Smooth muscle cell (in vitro differentiated cells): ENCODE results near the gene BPIFB4. TPM values are rescaled to one million over a fixed set of nuclear protein-coding genes. Genes with fewer than 3 reads are reported as not detected.

Experiments used
- DNase-seq: peaks from one replicate; lab custom pipeline; 2025; ENCODE audit not compliant: unreplicated experiment; lab: John Stamatoyannopoulos, UW
- H2AFZ ChIP-seq: fragments of 200-600 bp; sonication (generic); 2 replicates; pipeline ENCODE4 v1.6.0; 2016; ENCODE audit warnings: antibody characterized with exemption, low read depth, mild to moderate bottlenecking
- H3F3A ChIP-seq: fragments of 200-600 bp; sonication (generic); 2 replicates; pipeline ENCODE4 v1.6.0; 2017; ENCODE audit warnings: antibody characterized with exemption, low read depth
- H3K27ac ChIP-seq: fragments of 200-600 bp; sonication (generic); 2 replicates; pipeline ENCODE4 v1.5.1; 2016; ENCODE audit warnings: low read depth, mild to moderate bottlenecking
- H3K27me3 ChIP-seq: fragments of 200-600 bp; sonication (generic); 2 replicates; pipeline ENCODE4 v1.6.1; 2016; ENCODE audit warnings: low read depth, mild to moderate bottlenecking
- H3K36me3 ChIP-seq: fragments of 200-600 bp; sonication (generic); 2 replicates; pipeline ENCODE4 v1.5.1; 2016; ENCODE audit warnings: low read depth
- H3K4me1 ChIP-seq: fragments of 200-600 bp; sonication (generic); 2 replicates; pipeline ENCODE4 v1.5.1; 2016; ENCODE audit warnings: low read depth
- H3K4me2 ChIP-seq: fragments of 200-600 bp; sonication (generic); 2 replicates; pipeline ENCODE4 v1.6.0; 2016; ENCODE audit warnings: mild to moderate bottlenecking
- H3K4me3 ChIP-seq: fragments of 200-600 bp; sonication (generic); 2 replicates; pipeline ENCODE4 v1.5.1; 2016; ENCODE audit warnings: mild to moderate bottlenecking
- H3K79me2 ChIP-seq: fragments of 200-600 bp; sonication (generic); 2 replicates; pipeline ENCODE4 v1.6.0; 2016; ENCODE audit warnings: low read depth, mild to moderate bottlenecking
- H3K9ac ChIP-seq: fragments of 200-600 bp; sonication (generic); 2 replicates; pipeline ENCODE4 v1.6.0; 2016; ENCODE audit warnings: low read depth
- H3K9me3 ChIP-seq: fragments of 200-600 bp; sonication (generic); replicated peaks from 2 replicates; pipeline ENCODE4 v1.5.1; 2016; ENCODE audit warnings: low read depth
- H4K20me1 ChIP-seq: fragments of 200-600 bp; sonication (generic); 2 replicates; pipeline ENCODE4 v1.6.0; 2016; ENCODE audit warnings: low read depth
- CTCF ChIP-seq: fragments of 200-600 bp; sonication (generic); IDR thresholded peaks from 2 replicates; pipeline ENCODE4 v1.5.1; 2017; ENCODE audit warnings: borderline replicate concordance, mild to moderate bottlenecking, antibody characterized with exemption; ENCODE audit not compliant: insufficient read depth, poor library complexity, severe bottlenecking
- WGBS: methylation state at CpG from one replicate; pipeline ENCODE4 v1.1.7; 2016; ENCODE audit warnings: low lambda C conversion rate; 5-methylcytosine and 5-hydroxymethylcytosine counted together
- polyA plus RNA-seq: library from polyadenylated mRNA; unstranded; fragments of >200 nt; fragmentation: Nextera tagmentation; extraction: Ambion mirVana; gene quantifications from 2 replicates; pipeline ENCODE4 v1.2.1, GENCODE V29; 2016
- total RNA-seq: library from RNA; depleted of rRNA; stranded (reverse); fragments of >200 nt; gene quantifications from 2 replicates; pipeline ENCODE4 v1.2.3, GENCODE V29; 2014

Gene BPIFB4
- total and polyA plus RNA-seq, 2 experiments from 2014 or later, result not detected

- Histone ChIP-seq H3K27me3 (peaks cover 5% of the 10 kb centered on the region), H3K36me3 (no peaks in the 10 kb centered on the region), H3F3A (no peaks in the 10 kb centered on the region), H4K20me1 (no peaks in the 10 kb centered on the region), H3K79me2 (no peaks in the 10 kb centered on the region), H3K4me3 (no peak overlapping the region), H3K4me2 (no peak overlapping the region), H3K4me1 (no peaks in the 10 kb centered on the region), H2AFZ (no peak overlapping the region), H3K9me3 (no peaks in the 10 kb centered on the region), H3K9ac (no peak overlapping the region), H3K27ac (no peak overlapping the region)
- no peak for TF ChIP-seq CTCF
- no peak for DNase-seq
- 92% methylated on average over 2 of the region's 2 CpGs for WGBS
Observed at GRCh38 chr20:33072813-33073212, 6.6 kb upstream of the BPIFB4 start.

GRCh38 chr20:33074675-33075074, 4.8 kb upstream of the BPIFB4 start:
- no peak overlapping the region for H3K4me2 ChIP-seq
- H3K27ac ChIP-seq, result no peak overlapping the region
- no peaks in the 10 kb centered on the region for H3K4me1 ChIP-seq
- no peak for DNase-seq
- 84% methylated on average over 2 of the region's 2 CpGs for WGBS
- H3K4me3 ChIP-seq, result no peak overlapping the region
- H3K9me3 ChIP-seq, result no peaks in the 10 kb centered on the region
- H3K9ac ChIP-seq, result no peak overlapping the region
- no peaks in the 10 kb centered on the region for H4K20me1 ChIP-seq
- no peak for TF ChIP-seq CTCF
- H3K27me3 ChIP-seq, result peaks cover 2% of the 10 kb centered on the region
- no peaks in the 10 kb centered on the region for H3K36me3 ChIP-seq
- H2AFZ ChIP-seq, result no peak overlapping the region
- H3F3A ChIP-seq, result no peaks in the 10 kb centered on the region
- no peaks in the 10 kb centered on the region for H3K79me2 ChIP-seq

GRCh38 chr20:33075281-33075680, 4.2 kb upstream of the BPIFB4 start:
- no peaks in the 10 kb centered on the region for H3K79me2 ChIP-seq
- no peaks in the 10 kb centered on the region for H3K27me3 ChIP-seq
- 65% methylated on average over 6 of the region's 6 CpGs for WGBS
- no peaks in the 10 kb centered on the region for H3K9me3 ChIP-seq
- no peaks in the 10 kb centered on the region for H3K36me3 ChIP-seq
- TF ChIP-seq CTCF, result no peak
- no peaks in the 10 kb centered on the region for H3K4me1 ChIP-seq
- H4K20me1 ChIP-seq, result no peaks in the 10 kb centered on the region
- no peak overlapping the region for H3K4me3 ChIP-seq
- no peak overlapping the region for H2AFZ ChIP-seq
- H3K27ac ChIP-seq, result no peak overlapping the region
- H3K9ac ChIP-seq, result no peak overlapping the region
- DNase-seq, result no peak
- H3K4me2 ChIP-seq, result no peak overlapping the region
- H3F3A ChIP-seq, result no peaks in the 10 kb centered on the region

GRCh38 chr20:33076662-33077372, 2.6 kb upstream of the BPIFB4 start:
- no peak for DNase-seq
- Histone ChIP-seq H3K4me3 (no peak overlapping the region), H3K36me3 (no peaks in the 10 kb centered on the region), H2AFZ (no peak overlapping the region), H3K4me2 (no peak overlapping the region), H3F3A (no peaks in the 10 kb centered on the region), H3K27me3 (no peaks in the 10 kb centered on the region), H3K9ac (no peak overlapping the region), H3K9me3 (no peaks in the 10 kb centered on the region), H4K20me1 (no peaks in the 10 kb centered on the region), H3K27ac (no peak overlapping the region), H3K4me1 (no peaks in the 10 kb centered on the region), H3K79me2 (no peaks in the 10 kb centered on the region)
- TF ChIP-seq CTCF, result peak; percentile 36
- WGBS, result 49% methylated on average over 6 of the region's 6 CpGs
